SKM-1 treated with dmso at 0.1 percent for 144 hours (cell line): ENCODE data around the gene CD80.
"Not testable (repeated sequence)": the region's sequence is repeated elsewhere in the genome, so short reads cannot be mapped to it uniquely, and the experiment has no call there.

ENCODE experiments used
- DNase-seq: peaks from one replicate; lab custom pipeline; 2025; ENCODE audit not compliant: unreplicated experiment; lab: John Stamatoyannopoulos, UW

CD80 gene, protein sequence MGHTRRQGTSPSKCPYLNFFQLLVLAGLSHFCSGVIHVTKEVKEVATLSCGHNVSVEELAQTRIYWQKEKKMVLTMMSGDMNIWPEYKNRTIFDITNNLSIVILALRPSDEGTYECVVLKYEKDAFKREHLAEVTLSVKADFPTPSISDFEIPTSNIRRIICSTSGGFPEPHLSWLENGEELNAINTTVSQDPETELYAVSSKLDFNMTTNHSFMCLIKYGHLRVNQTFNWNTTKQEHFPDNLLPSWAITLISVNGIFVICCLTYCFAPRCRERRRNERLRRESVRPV

DNA sequence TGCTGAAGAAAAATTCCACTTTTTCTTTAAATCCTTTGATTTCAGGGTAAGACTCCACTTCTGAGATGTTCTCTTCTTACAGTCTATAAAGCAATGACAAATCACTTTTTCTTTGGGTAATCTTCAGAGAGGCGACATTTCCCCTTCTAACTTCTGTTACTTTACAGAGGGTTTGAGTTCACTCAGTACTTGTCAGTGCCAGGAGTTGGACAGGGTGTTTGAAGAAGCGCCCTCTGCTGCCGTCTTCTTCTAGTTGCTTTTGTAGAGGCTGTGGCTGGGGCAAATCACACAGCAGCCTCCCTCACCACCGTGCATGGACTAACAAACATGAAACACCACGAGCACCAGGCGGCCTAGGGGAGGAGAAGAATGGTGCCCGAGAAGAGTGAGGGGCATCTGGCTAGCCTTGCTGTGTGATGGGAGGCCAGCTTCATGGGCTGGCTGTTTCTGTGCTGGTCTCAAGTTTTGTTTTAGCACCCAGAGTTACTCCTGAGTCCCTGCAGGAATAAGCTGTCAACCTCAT is at the start of gene CD80:
Gene CD80 (minus strand): TSS at position 174 of the 523 bp plus-strand sequence. CDS start 1,886 bp downstream, outside the sequence.
- peak; percentile 86 for DNase-seq

DNA sequence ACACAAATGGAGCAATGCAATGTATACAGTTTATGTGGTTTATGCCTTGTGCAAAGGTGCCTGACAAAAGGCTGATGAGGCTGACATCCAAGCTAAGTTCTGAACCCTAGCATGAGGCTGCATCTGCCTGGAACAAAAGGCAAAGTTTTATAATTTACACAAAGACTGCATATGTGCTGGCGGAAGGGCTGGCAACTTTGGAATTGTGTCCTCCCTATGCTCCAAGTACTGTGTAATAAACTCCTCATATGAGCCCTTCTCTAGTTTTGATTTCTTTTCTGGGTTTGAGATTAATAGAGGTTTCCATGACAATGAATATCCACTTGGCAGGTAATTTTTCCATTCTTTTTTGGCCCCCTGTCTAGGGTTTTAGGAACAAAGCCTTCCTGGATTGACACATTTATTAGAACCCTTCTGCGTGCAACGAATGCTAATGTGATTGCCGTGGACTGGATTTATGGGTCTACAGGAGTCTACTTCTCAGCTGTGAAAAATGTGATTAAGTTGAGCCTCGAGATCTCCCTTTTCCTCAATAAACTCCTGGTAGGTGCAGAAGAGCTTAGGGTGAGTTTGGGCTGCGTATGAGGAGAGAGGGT is 49.1 kb upstream of the CD80 start:
- DNase-seq, result no peak

DNA sequence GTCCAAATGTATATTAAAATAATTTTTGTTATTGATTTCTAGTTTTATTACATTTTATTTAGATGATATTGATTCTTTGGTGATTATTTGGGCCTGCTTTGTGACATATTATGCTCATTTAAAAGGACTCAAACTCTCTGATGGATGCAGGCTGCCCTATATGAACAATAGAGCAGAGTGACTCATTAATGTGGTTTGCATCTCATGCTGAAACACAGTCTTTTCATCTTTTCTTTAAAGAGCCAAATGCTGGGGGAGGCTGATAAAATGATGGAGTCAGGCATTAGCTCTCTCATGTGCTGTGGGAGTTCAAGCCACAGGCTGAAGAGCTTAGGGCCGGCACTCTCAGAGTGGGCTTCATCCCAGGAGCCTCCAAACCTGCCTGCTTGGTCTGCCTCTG is 45.5 kb upstream of the CD80 start:
- no peak for DNase-seq

DNA sequence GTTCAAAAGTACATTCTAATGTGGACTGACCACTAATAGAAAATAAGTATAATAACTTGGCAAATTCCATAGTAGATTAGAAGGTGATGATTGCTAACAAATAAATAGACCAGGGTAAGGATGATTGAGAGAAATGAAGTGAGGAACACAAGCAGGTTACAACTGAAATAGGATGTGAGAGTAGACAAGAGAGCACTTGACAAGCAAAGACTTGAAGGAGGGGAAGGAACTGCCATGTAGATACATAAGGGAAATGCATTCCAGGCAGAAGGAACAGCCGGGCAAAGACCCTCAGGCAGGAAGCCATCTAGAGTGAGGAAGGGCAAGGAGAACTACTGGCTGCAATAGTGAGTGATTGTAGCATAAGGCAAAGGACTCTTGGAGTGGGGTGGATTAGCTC is 43.3 kb upstream of the CD80 start:
- no peak for DNase-seq

DNA sequence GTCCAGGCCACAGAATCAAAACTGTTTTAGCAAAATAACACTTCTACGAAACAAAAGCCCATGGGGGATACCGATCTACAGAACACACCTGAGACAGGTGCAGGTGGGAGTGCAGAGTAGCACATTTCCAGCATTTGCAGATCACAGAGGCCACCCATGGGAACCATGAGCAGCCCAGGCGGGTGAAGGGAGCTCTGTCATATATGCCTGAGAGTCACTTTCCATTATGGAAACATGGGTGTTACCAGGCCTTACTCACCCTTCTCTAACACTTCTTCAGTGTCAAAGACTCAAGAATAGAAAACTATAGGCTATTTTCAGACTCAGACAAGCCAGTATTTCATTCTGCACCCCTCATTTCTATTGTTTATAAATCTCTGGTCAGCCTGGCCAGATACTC is 41.7 kb upstream of the CD80 start:
- no peak for DNase-seq

DNA sequence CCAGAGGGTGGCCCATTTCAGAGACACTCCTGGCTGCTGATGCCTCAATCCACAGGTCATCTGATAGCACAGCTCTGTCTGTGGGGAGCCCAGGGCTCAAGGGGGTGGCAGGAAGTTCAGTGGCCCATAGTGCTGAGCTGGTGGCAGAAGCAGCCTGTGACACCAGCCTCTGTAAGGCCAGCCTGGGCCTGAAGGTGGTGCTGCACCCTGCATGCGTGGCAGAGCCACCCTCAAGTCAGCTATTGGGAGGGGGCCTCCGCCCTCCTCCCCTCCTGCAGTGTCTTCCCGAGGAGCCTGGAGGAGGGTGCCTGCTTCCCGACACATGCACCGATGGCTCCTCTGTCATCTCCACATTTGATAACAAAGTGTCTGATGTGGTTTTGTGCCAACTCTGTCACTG is 41.3 kb upstream of the CD80 start:
- DNase-seq, result no peak

DNA sequence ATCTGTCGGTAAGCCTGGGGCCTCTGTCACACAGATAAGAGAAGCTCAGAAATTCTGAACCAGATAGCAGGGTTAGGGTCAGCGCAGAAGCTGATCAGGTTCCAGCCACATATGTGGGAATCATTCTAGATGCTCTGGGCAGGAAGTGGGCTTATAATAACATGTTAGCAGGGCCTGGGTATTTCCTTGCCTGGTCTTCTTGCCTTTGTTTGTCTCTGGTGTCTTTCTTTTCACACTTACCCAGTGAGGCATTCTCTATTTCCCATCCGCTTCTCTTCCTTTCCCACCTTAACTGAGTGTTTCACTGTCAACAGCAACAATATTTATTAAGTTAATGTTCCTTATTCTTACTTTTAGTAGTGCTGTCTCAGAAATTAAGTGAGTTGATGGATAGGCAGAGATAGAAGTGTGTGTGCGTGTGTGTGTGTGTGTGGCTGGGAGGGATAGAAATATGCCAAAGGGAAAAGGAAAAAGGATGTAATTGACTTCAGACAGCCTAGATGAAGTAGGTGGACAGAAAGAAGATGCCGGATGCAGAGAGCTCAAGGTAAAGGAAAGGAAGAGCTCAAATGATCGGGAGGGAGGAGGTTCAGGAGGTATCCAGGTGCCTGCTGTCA is 40.3 kb upstream of the CD80 start:
- no peak for DNase-seq

DNA sequence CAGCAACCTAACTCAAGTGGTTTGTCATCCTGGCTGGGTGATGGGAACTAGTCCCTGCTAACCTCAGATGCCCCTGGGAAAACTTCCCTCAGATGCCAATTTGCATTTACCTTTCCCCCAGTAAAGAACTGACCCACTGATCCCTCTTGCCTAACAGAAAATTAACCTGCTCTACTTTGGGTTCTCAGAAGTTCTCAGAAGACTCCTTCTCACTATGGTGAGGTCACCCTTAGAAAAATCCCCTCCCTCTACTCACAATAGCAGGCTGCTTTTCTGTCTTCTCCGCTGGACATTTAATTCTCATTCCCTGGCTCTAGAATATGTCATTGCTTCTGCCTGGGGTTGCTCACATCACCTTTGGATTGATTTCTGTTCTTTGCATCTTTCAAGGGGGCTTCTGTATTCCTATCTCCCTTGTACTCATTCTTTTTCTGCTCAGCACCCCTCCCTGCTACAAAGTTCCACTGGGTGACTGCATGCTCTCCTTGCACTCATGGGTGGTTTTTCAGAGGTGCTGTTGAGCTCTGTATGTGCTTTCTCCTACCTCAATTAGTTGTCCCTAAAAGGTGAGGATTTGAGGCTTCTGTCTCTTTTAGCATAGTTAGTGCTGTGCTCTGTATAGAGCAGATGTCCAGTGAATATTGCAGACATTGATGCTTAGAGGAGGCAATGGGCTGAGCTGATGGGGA is 39.1 kb upstream of the CD80 start:
- no peak for DNase-seq

DNA sequence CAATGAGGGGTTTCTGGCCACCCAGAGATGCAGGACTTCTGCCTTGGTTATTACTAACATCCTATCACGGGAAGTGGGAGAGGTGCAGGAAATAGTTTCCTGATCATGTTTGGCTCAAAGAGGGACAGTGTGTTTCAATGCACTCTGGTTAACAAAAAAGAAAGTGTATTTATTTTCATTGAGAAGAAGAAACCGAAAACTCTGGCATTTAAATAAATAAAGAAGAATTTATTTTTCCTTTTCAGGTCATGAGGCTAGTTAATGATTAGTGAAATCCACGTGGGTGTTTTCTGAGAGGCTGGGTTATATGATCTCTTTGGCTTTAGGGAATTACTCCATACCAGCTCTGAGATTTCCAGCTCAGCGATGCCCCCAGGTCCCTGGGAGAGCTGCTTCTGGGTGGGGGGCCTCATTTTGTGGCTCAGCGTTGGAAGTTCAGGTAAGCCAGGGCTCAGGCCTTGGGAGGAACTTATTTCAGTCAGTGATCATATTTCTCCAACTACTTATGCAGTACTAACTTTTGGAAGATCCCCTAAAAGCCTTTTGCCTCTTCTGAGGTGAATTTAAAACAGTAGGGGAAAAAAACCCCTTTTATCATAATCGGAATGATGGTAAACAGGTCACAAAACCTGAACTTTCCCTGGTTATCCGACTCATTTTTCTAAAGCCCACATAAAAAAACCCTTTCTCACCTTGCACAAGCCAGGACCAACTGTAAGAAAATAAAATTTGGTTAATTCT is 38.3 kb upstream of the CD80 start, which contains the start of gene PLA1A:
Gene PLA1A (plus strand): TSS at position 338 of the 741 bp plus-strand sequence. CDS start 29 bp downstream, at position 367.
- DNase-seq, result no peak

DNA sequence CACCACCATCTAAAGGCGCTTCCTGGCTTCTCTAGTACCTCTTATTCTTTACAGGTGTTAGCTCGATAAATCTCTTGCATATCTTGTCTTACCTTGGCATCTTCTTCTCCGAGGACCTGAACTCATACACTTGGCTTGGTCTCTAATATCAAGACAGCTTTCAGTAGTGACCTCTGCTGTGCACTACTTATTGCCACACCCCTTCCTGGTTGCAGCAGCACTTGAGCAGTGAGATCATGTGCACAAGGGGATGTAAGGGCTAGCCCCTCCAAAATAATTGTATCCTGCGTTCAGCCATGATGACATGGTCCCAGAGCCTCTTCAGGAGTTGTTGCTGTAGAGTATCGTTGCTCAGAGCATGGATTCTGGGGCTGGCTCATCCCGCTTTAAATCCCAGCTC is 37.0 kb upstream of the CD80 start:
- DNase-seq, result no peak

DNA sequence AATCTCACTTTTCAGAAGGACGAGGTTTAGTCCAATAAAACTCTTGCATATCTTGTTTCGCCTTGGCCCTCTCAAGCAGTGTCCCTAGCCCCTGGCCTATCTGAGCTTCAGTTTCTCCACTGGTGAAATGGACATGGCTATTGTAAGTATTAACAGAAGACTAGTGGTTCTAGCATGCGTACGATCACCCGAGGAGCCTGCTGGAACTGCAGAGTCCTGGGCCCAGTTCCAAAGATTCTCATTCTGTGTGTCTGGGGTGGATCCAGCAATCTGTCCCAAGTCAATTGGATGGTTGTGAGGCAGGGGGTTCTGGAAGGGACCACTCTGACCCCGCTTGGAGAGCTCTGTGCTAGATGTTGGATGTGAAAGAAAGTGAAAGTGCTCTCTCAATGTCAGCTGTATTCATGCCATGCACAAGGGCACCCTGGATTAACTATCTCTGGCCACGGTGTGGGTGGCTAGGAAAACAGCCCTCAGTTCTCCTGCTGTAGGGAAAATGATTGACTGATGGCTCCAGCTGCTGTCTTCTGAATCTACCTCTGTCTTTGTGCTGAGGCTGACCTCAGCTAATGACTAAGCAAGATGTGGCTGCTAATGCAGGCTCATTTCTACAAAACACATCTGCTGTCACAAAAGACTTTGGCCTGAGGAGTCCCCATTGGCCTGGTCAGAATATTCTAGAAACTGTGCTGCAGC is 36.4 kb upstream of the CD80 start:
- DNase-seq, result no peak

DNA sequence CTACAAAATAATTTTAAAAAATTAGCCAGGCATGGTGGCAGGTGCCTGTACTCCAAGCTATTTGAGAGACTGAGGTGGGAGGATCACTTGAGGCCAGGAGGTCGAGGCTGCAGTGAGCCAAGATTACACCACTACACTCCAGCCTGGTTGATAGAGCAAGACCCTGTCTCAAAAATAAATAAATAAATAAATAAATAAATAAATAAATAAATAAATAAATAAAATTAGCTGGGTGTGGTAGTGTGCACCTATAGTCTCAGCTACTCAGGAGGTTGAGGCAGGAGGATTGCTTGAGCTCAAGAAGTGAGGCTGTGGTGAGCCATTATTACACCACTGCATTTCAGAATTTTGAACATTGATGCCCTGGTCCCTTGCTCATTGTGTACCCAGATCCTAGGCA is 35.5 kb upstream of the CD80 start:
- DNase-seq, result not testable (repeated sequence)

DNA sequence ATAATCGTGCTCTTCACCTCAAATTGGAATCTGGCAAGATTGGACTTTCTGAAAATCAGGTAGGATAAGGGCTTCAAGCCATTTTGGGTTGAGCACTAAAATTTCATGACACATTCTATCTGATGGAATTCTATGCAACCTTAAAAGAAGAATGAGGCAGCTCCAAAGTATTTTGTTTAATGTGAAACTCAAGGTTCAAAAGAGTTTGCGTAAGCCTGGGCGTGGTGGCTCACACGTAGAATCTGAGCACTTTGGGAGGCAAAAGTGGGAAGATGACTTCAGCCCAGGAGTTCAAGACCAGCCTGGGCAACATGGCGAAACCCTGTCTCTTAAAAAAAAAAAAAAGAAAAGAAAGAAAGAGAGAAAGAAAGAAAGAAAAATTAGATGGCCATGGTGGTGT is 34.7 kb upstream of the CD80 start:
- DNase-seq, result no peak

DNA sequence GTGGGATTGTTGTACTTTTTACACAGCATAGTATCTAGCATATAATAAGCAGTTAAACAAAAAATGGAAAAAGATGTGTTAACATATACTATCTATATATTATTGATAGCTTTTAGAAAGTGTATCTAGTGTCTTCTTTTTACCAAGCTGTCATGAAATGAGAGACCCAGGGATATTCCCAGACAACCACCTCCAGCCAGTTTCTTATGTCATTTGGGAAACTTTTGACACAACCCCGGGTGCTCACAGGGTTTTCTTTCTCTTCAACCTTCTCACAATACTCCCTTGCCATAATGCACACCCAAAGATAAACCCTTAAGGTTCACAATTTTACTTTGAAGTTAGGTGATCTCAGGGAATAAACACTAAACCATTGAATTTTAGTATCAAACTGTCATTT is 33.4 kb upstream of the CD80 start:
- DNase-seq, result no peak

DNA sequence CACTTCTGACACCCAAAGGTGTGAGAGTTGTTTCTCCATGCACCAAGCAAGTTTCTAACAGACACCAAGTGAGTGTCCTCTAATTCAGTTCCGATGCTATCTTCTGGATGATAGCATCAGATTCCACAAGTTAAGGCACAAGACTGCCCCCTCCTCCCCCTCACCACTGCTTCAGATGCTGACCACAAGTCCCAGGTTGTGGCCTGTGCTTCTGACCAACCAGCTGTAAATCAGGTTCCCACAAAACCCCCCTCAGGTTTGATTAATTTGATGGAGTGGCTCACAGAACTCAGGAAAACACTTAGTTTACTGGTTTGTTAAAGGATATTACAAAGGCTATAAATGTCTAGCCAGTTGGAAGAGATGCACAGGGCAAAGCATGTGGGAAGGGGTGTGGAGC is 31.3 kb upstream of the CD80 start:
- DNase-seq, result no peak

DNA sequence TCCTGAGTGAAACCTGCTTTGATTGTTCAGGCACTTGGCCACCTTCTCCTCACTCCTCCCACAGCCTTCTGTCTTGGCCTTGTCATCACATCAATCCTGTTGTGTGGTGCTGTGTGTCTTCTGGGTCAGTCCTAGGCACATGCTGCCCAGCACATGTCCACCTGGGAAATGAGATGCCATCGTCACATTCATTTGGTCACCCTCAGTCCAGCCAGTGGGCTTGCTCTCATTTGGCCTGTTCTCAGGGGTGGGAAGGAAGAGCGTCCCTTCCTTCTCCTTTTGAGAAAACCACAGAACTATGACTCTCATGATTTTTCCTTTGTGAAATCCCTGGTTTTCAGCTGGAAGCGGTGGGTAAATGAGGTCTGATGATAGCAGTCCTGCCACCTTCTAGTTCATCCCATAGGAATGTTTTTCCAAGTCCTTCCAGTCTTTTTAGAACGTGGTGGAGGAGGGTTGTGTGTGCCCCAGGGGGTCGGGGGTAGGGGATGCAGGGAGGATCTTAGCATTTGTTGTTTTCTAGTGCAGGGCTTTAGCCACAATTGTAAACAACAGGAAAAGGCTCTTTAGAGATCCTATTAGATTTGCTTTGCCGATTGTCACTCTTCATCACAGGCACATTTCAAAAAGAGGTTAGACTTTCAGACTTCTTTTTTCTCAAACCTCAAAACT is 29.8 kb upstream of the CD80 start:
- no peak for DNase-seq

DNA sequence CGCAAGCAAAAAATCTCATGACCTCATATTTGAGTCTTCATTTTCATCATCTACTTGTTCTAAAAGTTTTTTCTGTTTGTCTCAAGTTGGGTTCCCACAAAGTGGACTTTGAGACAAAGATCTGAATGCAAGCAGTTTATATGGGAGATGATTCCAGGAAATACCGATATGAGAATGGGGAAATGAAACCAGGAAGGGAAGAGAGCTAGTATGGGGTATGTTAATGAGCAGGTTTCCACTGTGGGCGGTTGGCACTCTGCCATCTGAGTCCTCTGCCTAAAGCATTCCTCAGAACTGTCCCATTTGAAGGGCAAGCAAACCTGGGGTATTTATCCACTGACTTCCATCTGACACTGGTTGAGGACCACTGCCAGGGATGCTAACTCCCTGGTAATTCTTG is 28.7 kb upstream of the CD80 start:
- peak; percentile 9 for DNase-seq

DNA sequence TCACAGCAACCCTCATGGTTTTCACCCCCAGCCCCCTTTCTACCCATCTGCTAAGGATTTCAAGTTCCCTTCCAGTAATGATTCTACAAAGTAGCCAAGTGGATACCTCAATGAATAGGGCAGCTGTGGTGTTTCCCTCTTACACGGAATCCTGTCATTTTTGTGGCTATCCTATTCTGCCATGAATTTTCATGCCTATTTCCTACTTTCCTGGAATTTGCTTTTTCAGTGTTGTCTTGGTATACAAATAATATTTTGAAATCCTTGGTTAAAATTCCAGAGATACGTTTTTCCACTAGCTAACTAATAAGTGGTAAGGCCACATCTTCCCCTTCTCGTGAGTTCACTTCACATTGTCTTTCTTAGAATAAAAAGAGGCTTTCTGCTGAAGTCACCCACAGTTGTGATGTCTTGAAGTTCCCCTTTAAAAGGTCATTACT is 27.3 kb upstream of the CD80 start:
- DNase-seq, result no peak

DNA sequence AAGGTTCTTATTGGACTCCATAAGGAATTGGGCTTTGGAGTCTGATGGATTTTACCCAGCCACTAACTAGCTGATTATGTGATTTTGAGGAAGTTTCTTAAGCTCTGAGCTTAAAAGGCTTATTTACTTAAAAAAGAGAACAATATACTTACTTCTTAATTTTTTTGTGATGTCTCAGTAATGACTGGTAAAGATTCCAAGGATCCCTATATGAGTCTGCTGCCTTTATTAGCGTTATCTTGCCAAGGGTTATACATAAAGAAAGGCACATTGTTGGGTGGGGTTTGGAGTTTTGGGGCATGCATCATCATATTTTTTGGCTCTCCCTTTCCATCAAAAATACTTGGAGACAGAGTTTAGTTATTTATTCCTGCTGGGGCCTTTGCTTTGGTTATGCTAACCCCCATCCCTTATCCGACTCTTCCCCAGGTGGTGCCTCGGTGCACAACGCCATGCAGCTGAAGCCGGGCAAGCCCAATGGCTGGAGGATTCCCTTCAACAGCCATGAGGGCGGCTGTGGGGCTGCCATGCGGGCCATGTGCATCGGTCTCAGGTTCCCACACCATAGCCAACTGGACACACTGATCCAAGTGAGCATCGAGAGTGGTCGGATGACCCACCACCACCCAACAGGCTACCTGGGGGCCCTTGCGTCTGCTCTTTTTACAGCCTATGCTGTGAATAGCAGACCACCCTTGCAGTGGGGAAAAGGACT is 26.6 kb upstream of the CD80 start:
- no peak for DNase-seq
